ENCODE data around the gene ZNF70. TPM values are rescaled to one million over a fixed set of nuclear protein-coding genes. Genes with fewer than 3 reads are reported as not detected.
A peak's percentile ranks its signal among the peaks of the same experiment; 100 is the strongest.

ZNF70 gene
- total and polyA plus RNA-seq, 12 donors: 1.2 to 4.2 (median 3.6) TPM

GRCh38 chr22:23772315-23772648 lies 21.4 kb upstream of the ZNF70 start:
- Histone ChIP-seq H3K27ac (peak overlapping the region in 9 of 10 donors; percentile 8 to 85 (median 64)), H3K9me3 (no peaks in the 10 kb centered on the region), H3K36me3 (no peaks in the 10 kb centered on the region), H3K4me3 (peak overlapping the region in 9 of 10 donors; percentile 49 to 60 (median 54)), H3K27me3 (peaks cover 0 to 10% (median 0%) of the 10 kb centered on the region in 7 donors), H3K4me1 (peaks cover 8 to 55% (median 48%) of the 10 kb centered on the region in 9 donors)
- DNase-seq (no peak), ATAC-seq (no peak)
- no peak for TF ChIP-seq CTCF (IDR thresholded peaks at IDR 0.05)
- 15 to 23% methylated on average over 6 of the region's 6 CpGs for WGBS, 2 donors
- intact Hi-C loops (cut with DNase I): loop anchor here in 2 of 10 donors (5.0 kb wide), 2 partner anchors 60 to 75 kb away; no protein-coding TSS in a partner anchor

GRCh38 chr22:23769321-23769965 lies 18.5 kb upstream of the ZNF70 start:
- TF ChIP-seq CTCF (IDR thresholded peaks at IDR 0.05): no peak
- intact Hi-C loops (cut with DNase I): loop anchor here (2.0 to 10.0 kb wide), 5 partner anchors 19 to 225 kb away; no protein-coding TSS in a partner anchor
- DNase-seq (no peak), ATAC-seq (no peak)
- H3K36me3 ChIP-seq: peaks cover 0 to 16% (median 0%) of the 10 kb centered on the region in 9 donors
- no peak overlapping the region for H3K4me3 ChIP-seq
- no peaks in the 10 kb centered on the region for H3K9me3 ChIP-seq
- peak overlapping the region in 2 of 10 donors; percentile 94 for H3K27ac ChIP-seq
- 84 to 92% methylated on average over 6 of the region's 6 CpGs for WGBS, 2 donors
- H3K4me1 ChIP-seq: peaks cover 8 to 68% (median 52%) of the 10 kb centered on the region in 9 donors
- H3K27me3 ChIP-seq: peaks cover 0 to 10% (median 0%) of the 10 kb centered on the region in 7 donors

- Histone ChIP-seq H3K4me3 (peak within 1 kb of the TSS; percentile 58 to 78 (median 70)), H3K27ac (peak within 1 kb of the TSS; percentile 85 to 96 (median 92)), H3K27me3 (peaks cover 0 to under 1% (median 0%) of the 10 kb centered on the region in 7 donors), H3K36me3 (peaks cover 0 to 16% (median 0%) of the 10 kb centered on the region in 9 donors), H3K9me3 (no peaks in the 10 kb centered on the region), H3K4me1 (peaks cover 11 to 68% (median 55%) of the 10 kb centered on the region in 9 donors)
- intact Hi-C loops (cut with DNase I): loop anchor here (2.0 to 10.0 kb wide), 5 partner anchors 21 to 223 kb away; no protein-coding TSS in a partner anchor
- peak; percentile 89 for DNase-seq
- 1% methylated on average over 55 to 63 of the region's 63 CpGs for WGBS, 2 donors
- peak; percentile 75 to 91 (median 87) for TF ChIP-seq CTCF (IDR thresholded peaks at IDR 0.05)
- ATAC-seq: peak; percentile 81 to 92 (median 88)
Measured at GRCh38 chr22:23767673-23768548, 17.0 kb upstream of the ZNF70 start, which contains the start of gene CHCHD10. Gene CHCHD10, minus strand, starts transcription at chr22:23767972. Its CDS starts 98 bp downstream, at chr22:23767874.

- ATAC-seq: peak in 5 of 8 donors; percentile 1 to 9 (median 6)
- Histone ChIP-seq H3K36me3 (peaks cover 0 to 16% (median 0%) of the 10 kb centered on the region in 9 donors), H3K4me1 (peaks cover 8 to 71% (median 57%) of the 10 kb centered on the region in 9 donors), H3K27me3 (no peaks in the 10 kb centered on the region), H3K4me3 (peak overlapping the region; percentile 58 to 78 (median 70)), H3K27ac (peak overlapping the region; percentile 85 to 96 (median 92)), H3K9me3 (no peaks in the 10 kb centered on the region)
- TF ChIP-seq CTCF (IDR thresholded peaks at IDR 0.05): no peak
- no peak for DNase-seq
- intact Hi-C loops (cut with DNase I): loop anchor here in 9 of 10 donors (5.0 to 10.0 kb wide), 3 partner anchors 80 to 222 kb away; no protein-coding TSS in a partner anchor
- 7% methylated on average over 22 to 27 of the region's 27 CpGs for WGBS, 2 donors
Measured at GRCh38 chr22:23767303-23767672, 16.4 kb upstream of the ZNF70 start.

Measured in heart right ventricle (tissue), 16 donors.